ENCODE data around the gene MPO. TPM values are rescaled to one million over a fixed set of nuclear protein-coding genes. Genes with fewer than 3 reads are reported as not detected.

MPO gene
- total RNA-seq, 2 donors from 2014 or later: not detected

- no peaks in the 10 kb centered on the region for H3K27me3 ChIP-seq (ENCODE audit: control insufficient read depth, insufficient read depth, low read length, poor library complexity, severe bottlenecking)
- peaks cover 14% of the 10 kb centered on the region for H3K4me1 Mint-ChIP-seq
- no peaks in the 10 kb centered on the region for H3K36me3 ChIP-seq (ENCODE audit: control insufficient read depth, insufficient read depth, low read length)
- H3K27ac Mint-ChIP-seq: no peak overlapping the region
- H3K36me3 Mint-ChIP-seq (ENCODE audit: low read depth): no peaks in the 10 kb centered on the region
- WGBS, 2 experiments (ENCODE audit: insufficient coverage in 1 of 2, insufficient read length in 1 of 2): 90 to 91% methylated on average over 12 to 16 of the region's 16 CpGs
- no peak overlapping the region for H3K27ac ChIP-seq (ENCODE audit: low read depth, low read length)
- TF ChIP-seq, protein P1, sequence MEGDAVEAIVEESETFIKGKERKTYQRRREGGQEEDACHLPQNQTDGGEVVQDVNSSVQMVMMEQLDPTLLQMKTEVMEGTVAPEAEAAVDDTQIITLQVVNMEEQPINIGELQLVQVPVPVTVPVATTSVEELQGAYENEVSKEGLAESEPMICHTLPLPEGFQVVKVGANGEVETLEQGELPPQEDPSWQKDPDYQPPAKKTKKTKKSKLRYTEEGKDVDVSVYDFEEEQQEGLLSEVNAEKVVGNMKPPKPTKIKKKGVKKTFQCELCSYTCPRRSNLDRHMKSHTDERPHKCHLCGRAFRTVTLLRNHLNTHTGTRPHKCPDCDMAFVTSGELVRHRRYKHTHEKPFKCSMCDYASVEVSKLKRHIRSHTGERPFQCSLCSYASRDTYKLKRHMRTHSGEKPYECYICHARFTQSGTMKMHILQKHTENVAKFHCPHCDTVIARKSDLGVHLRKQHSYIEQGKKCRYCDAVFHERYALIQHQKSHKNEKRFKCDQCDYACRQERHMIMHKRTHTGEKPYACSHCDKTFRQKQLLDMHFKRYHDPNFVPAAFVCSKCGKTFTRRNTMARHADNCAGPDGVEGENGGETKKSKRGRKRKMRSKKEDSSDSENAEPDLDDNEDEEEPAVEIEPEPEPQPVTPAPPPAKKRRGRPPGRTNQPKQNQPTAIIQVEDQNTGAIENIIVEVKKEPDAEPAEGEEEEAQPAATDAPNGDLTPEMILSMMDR (conservative IDR thresholded peaks at IDR 0.05): no peak
- peaks cover 42% of the 10 kb centered on the region for H3K27me3 Mint-ChIP-seq (ENCODE audit: insufficient read depth)
- H3K4me1 ChIP-seq (ENCODE audit: control insufficient read depth, insufficient read depth, low read length): peaks cover 8% of the 10 kb centered on the region
- DNase-seq: no peak
- H3K4me3 Mint-ChIP-seq: no peak overlapping the region
- no peak overlapping the region for H3K4me3 ChIP-seq (ENCODE audit: low read length)
- H3K9me3 ChIP-seq (ENCODE audit: control insufficient read depth, low read length): no peaks in the 10 kb centered on the region
- no peaks in the 10 kb centered on the region for H3K9me3 Mint-ChIP-seq
- H3K9ac ChIP-seq (ENCODE audit: extremely low read depth, low read length, poor library complexity, severe bottlenecking): no peak overlapping the region
Measured at GRCh38 chr17:58279736-58280479, 827 bp downstream of the MPO start.

GRCh38 chr17:58279016-58279711, 1.6 kb downstream of the MPO start:
- Mint-ChIP-seq H3K9me3 (no peaks in the 10 kb centered on the region), H3K4me1 (peaks cover 6% of the 10 kb centered on the region), H3K27ac (no peak overlapping the region), H3K36me3 (ENCODE audit: low read depth) (no peaks in the 10 kb centered on the region), H3K4me3 (no peak overlapping the region), H3K27me3 (ENCODE audit: insufficient read depth) (peaks cover 45% of the 10 kb centered on the region)
- peaks cover 4% of the 10 kb centered on the region for H3K4me1 ChIP-seq (ENCODE audit: control insufficient read depth, insufficient read depth, low read length)
- TF ChIP-seq, protein P1 (conservative IDR thresholded peaks at IDR 0.05): no peak
- no peak overlapping the region for H3K4me3 ChIP-seq (ENCODE audit: low read length)
- no peak for DNase-seq
- H3K9ac ChIP-seq (ENCODE audit: extremely low read depth, low read length, poor library complexity, severe bottlenecking): no peak overlapping the region
- no peak overlapping the region for H3K27ac ChIP-seq (ENCODE audit: low read depth, low read length)
- H3K9me3 ChIP-seq (ENCODE audit: control insufficient read depth, low read length): no peaks in the 10 kb centered on the region
- no peaks in the 10 kb centered on the region for H3K27me3 ChIP-seq (ENCODE audit: control insufficient read depth, insufficient read depth, low read length, poor library complexity, severe bottlenecking)
- 89 to 94% methylated on average over 33 to 60 of the region's 60 CpGs for WGBS, 2 experiments (ENCODE audit: insufficient coverage in 1 of 2, insufficient read length in 1 of 2)
- H3K36me3 ChIP-seq (ENCODE audit: control insufficient read depth, insufficient read depth, low read length): no peaks in the 10 kb centered on the region

DNA sequence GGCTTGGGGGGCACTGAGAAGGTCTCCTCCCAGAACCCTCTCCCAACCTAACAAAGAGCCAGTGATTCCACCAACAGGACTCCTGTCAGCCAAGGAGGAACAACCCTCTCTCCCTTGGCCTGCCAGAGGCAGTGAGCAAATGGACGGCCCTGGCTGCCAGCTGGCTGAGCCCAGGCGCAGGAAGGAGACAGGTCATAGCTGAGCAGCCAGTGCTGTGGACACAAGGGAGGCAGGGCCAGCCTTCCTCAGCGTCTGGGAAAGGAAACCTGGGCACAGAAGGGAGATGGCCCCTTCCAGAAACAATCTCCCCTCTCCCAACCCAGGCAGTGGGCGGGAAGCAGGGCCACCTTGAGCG, 2.1 kb downstream of the MPO start:
- Mint-ChIP-seq H3K4me3 (no peak overlapping the region), H3K4me1 (peaks cover under 1% of the 10 kb centered on the region), H3K9me3 (no peaks in the 10 kb centered on the region), H3K27me3 (ENCODE audit: insufficient read depth) (peaks cover 45% of the 10 kb centered on the region), H3K36me3 (ENCODE audit: low read depth) (no peaks in the 10 kb centered on the region), H3K27ac (no peak overlapping the region)
- 80 to 86% methylated on average over 3 to 5 of the region's 5 CpGs for whole genome bisulfite sequencing, 2 experiments (ENCODE audit: insufficient coverage in 1 of 2, insufficient read length in 1 of 2)
- Histone ChIP-seq H3K4me1 (ENCODE audit: control insufficient read depth, insufficient read depth, low read length) (no peaks in the 10 kb centered on the region), H3K9me3 (ENCODE audit: control insufficient read depth, low read length) (no peaks in the 10 kb centered on the region), H3K27me3 (ENCODE audit: control insufficient read depth, insufficient read depth, low read length, poor library complexity, severe bottlenecking) (no peaks in the 10 kb centered on the region), H3K36me3 (ENCODE audit: control insufficient read depth, insufficient read depth, low read length) (no peaks in the 10 kb centered on the region), H3K4me3 (ENCODE audit: low read length) (no peak overlapping the region), H3K27ac (ENCODE audit: low read depth, low read length) (no peak overlapping the region), H3K9ac (ENCODE audit: extremely low read depth, low read length, poor library complexity, severe bottlenecking) (no peak overlapping the region)
- TF ChIP-seq, protein P1 (conservative IDR thresholded peaks at IDR 0.05): no peak
- no peak for DNase-seq
